ENCODE measurements around the gene NAPB.
"Not testable (repeated sequence)": the region's sequence is repeated elsewhere in the genome, so short reads cannot be mapped to it uniquely, and the experiment has no call there.

The NAPB gene

GRCh38 chr20:23420943-23421931 is at the start of gene NAPB:
NAPB (minus strand) TSS chr20:23421488; CDS start chr20:23421402, 86 bp downstream.
- DNase-seq (ENCODE audit: insufficient read length, low spot score) (peak; percentile 87), FAIRE-seq (peak; percentile 20)

GRCh38 chr20:23466961-23467360 is 45.7 kb upstream of the NAPB start:
- FAIRE-seq; DNase-seq (ENCODE audit: insufficient read length, low spot score): not testable (repeated sequence)

- DNase-seq (ENCODE audit: insufficient read length, low spot score) (no peak), FAIRE-seq (no peak)
These were observed 39.9 kb upstream of the NAPB start for GRCh38 chr20:23461180-23461579.

- DNase-seq (ENCODE audit: insufficient read length, low spot score): no peak
- FAIRE-seq: no peak
These were observed 38.3 kb upstream of the NAPB start for GRCh38 chr20:23459461-23460150.

- DNase-seq (ENCODE audit: insufficient read length, low spot score) (no peak), FAIRE-seq (no peak)
These were observed 35.6 kb upstream of the NAPB start for GRCh38 chr20:23456873-23457272.

- no peak for DNase-seq (ENCODE audit: insufficient read length, low spot score)
- FAIRE-seq: no peak
These were observed 35.1 kb upstream of the NAPB start for GRCh38 chr20:23456409-23456808.

GRCh38 chr20:23455639-23456038 is 34.4 kb upstream of the NAPB start:
- DNase-seq (ENCODE audit: insufficient read length, low spot score) (no peak), FAIRE-seq (no peak)

- DNase-seq (ENCODE audit: insufficient read length, low spot score) (no peak), FAIRE-seq (no peak)
These were observed 33.5 kb upstream of the NAPB start for GRCh38 chr20:23454816-23455215.

GRCh38 chr20:23453549-23454543 is 32.6 kb upstream of the NAPB start:
- FAIRE-seq: peak; percentile 98
- no peak for DNase-seq (ENCODE audit: insufficient read length, low spot score)

GRCh38 chr20:23452776-23453175 is 31.5 kb upstream of the NAPB start, which contains the start of gene CST11:
CST11 (minus strand) TSS chr20:23452876; CDS start chr20:23452811, 65 bp downstream.
- no peak for FAIRE-seq
- DNase-seq (ENCODE audit: insufficient read length, low spot score): no peak

GRCh38 chr20:23451956-23452487 is 30.7 kb upstream of the NAPB start:
- no peak for FAIRE-seq
- no peak for DNase-seq (ENCODE audit: insufficient read length, low spot score)

GRCh38 chr20:23450877-23451276 is 29.6 kb upstream of the NAPB start:
- FAIRE-seq: no peak
- DNase-seq (ENCODE audit: insufficient read length, low spot score): no peak

- no peak for FAIRE-seq
- DNase-seq (ENCODE audit: insufficient read length, low spot score): no peak
These were observed 28.1 kb upstream of the NAPB start for GRCh38 chr20:23449421-23449820.

GRCh38 chr20:23448167-23448566 is 26.9 kb upstream of the NAPB start:
- FAIRE-seq (no peak), DNase-seq (ENCODE audit: insufficient read length, low spot score) (no peak)

GRCh38 chr20:23446505-23446904 is 25.2 kb upstream of the NAPB start:
- DNase-seq (ENCODE audit: insufficient read length, low spot score): peak; percentile 14
- FAIRE-seq: peak; percentile 33

- DNase-seq (ENCODE audit: insufficient read length, low spot score): peak; percentile 26
These were observed 24.4 kb upstream of the NAPB start for GRCh38 chr20:23445596-23446217.

GRCh38 chr20:23444859-23445258 is 23.6 kb upstream of the NAPB start:
- no peak for DNase-seq (ENCODE audit: insufficient read length, low spot score)
- FAIRE-seq: no peak

More at GRCh38 chr20:23445596-23446217, 24.4 kb upstream of the NAPB start:
- FAIRE-seq: no peak

- DNase-seq (ENCODE audit: insufficient read length, low spot score): no peak
- no peak for FAIRE-seq
These were observed 21.1 kb upstream of the NAPB start for GRCh38 chr20:23442436-23442835.

- DNase-seq (ENCODE audit: insufficient read length, low spot score) (peak; percentile 78), FAIRE-seq (peak; percentile 91)
These were observed 20.6 kb upstream of the NAPB start for GRCh38 chr20:23441850-23442313.
